ENCODE measurements around the gene CACNG4. TPM values are rescaled to one million over a fixed set of nuclear protein-coding genes. Genes with fewer than 3 reads are reported as not detected.
"Not testable (repeated sequence)": the region's sequence is repeated elsewhere in the genome, so short reads cannot be mapped to it uniquely, and the experiment has no call there.

The CACNG4 gene
- total RNA-seq, 1 donor from 2014 or later: not detected

DNA sequence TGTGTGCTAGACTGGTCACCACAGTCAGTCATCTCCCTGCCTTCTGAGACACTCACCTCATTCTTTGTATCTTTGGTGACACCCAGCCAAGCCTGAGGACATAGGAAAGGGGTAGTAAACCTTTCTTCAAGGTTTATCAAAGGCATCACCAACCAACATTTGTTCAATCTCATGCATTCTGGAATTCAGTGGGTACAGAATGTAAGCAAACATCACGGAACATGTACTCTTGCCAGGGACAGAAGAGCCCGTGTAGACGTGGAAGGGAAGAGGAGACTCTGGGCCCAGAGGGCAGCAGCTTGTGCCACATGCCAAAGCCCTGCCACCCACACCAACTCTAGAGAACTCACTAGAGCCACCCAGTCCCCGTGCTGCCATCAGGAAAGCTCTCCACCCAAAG is 4.4 kb downstream of the CACNG4 start:
- TF ChIP-seq, protein P1, sequence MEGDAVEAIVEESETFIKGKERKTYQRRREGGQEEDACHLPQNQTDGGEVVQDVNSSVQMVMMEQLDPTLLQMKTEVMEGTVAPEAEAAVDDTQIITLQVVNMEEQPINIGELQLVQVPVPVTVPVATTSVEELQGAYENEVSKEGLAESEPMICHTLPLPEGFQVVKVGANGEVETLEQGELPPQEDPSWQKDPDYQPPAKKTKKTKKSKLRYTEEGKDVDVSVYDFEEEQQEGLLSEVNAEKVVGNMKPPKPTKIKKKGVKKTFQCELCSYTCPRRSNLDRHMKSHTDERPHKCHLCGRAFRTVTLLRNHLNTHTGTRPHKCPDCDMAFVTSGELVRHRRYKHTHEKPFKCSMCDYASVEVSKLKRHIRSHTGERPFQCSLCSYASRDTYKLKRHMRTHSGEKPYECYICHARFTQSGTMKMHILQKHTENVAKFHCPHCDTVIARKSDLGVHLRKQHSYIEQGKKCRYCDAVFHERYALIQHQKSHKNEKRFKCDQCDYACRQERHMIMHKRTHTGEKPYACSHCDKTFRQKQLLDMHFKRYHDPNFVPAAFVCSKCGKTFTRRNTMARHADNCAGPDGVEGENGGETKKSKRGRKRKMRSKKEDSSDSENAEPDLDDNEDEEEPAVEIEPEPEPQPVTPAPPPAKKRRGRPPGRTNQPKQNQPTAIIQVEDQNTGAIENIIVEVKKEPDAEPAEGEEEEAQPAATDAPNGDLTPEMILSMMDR (IDR thresholded peaks at IDR 0.05; ENCODE audit: insufficient read depth, low read length, severe bottlenecking): no peak
- FAIRE-seq: no peak
- no peaks in the 10 kb centered on the region for H3K36me3 ChIP-seq (ENCODE audit: control insufficient read depth, insufficient read depth, low read length)
- DNase-seq (ENCODE audit: low read depth): no peak
- H3K27me3 ChIP-seq (ENCODE audit: control insufficient read depth, insufficient read depth, low read length): peaks cover 34% of the 10 kb centered on the region
- no peak overlapping the region for H3K4me3 ChIP-seq (ENCODE audit: low read depth, low read length)

DNA sequence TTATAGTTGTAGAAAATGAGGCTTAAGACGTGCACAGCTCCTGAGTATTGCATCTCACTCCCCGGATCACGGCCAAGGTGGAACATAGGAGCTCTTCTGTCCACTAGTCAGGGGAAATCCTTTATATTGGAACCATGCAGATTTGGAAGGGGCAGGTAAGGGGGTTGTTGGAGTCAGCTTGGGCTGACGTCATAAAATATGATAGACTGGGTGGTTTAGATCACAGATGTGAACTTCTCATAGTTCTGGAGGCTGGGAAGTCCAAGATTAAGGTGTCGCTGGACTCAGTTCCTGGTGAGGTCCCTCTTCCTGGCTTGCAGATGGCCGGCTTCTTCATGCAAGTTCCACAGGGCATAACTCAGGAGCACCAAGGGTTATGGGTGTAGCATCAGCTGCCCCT is 5.6 kb downstream of the CACNG4 start:
- Histone ChIP-seq H3K36me3 (ENCODE audit: control insufficient read depth, insufficient read depth, low read length) (no peaks in the 10 kb centered on the region), H3K4me3 (ENCODE audit: low read depth, low read length) (no peak overlapping the region), H3K27me3 (ENCODE audit: control insufficient read depth, insufficient read depth, low read length) (peaks cover 28% of the 10 kb centered on the region)
- FAIRE-seq (no peak), DNase-seq (ENCODE audit: low read depth) (no peak)
- TF ChIP-seq, protein P1 (IDR thresholded peaks at IDR 0.05; ENCODE audit: insufficient read depth, low read length, severe bottlenecking): no peak

DNA sequence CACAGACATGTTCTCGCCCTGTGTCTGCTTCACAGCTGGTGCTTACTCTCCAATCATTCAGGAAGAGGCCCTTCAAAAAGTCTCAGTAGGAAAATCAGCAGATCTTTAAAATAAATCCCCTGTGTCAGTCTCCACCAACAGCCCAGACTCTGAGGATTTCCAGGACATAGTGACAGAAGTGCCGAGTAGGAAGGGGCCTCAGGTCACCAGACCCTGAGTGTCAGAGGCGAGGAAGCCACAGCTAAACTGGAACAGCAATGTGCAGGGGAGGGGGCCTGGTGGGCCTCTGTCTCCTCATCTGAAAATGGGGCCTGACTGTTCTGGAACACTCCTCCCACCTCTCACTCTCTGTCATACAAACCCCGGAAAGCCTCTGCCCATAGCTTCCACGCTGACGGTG is 6.3 kb downstream of the CACNG4 start:
- TF ChIP-seq, protein P1 (IDR thresholded peaks at IDR 0.05; ENCODE audit: insufficient read depth, low read length, severe bottlenecking): no peak
- H3K27me3 ChIP-seq (ENCODE audit: control insufficient read depth, insufficient read depth, low read length): peaks cover 26% of the 10 kb centered on the region
- H3K4me3 ChIP-seq (ENCODE audit: low read depth, low read length): no peak overlapping the region
- FAIRE-seq (no peak), DNase-seq (ENCODE audit: low read depth) (no peak)
- no peaks in the 10 kb centered on the region for H3K36me3 ChIP-seq (ENCODE audit: control insufficient read depth, insufficient read depth, low read length)

DNA sequence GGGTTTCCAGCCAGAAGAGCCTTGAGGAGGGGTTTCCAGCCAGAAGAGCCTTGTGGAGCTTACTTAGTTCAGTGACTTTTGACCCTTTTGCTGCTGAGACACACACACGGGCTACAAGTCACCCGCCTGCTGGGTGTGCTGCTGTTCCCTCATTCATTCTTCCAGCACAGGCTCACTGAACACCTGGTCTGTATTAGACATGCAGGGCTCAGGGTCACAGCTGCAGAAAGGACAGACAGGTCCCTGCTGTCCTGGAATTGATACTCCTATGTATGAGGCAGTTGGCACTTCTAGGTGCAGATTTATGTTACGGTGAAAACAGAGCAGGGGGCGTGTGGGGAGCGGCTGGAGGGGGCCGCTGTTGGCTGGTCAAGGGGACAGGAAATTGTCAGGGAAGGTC is 6.8 kb downstream of the CACNG4 start:
- TF ChIP-seq, protein P1 (IDR thresholded peaks at IDR 0.05; ENCODE audit: insufficient read depth, low read length, severe bottlenecking): no peak
- H3K4me3 ChIP-seq (ENCODE audit: low read depth, low read length): no peak overlapping the region
- H3K27me3 ChIP-seq (ENCODE audit: control insufficient read depth, insufficient read depth, low read length): peaks cover 24% of the 10 kb centered on the region
- H3K36me3 ChIP-seq (ENCODE audit: control insufficient read depth, insufficient read depth, low read length): no peaks in the 10 kb centered on the region
- DNase-seq (ENCODE audit: low read depth) (no peak), FAIRE-seq (no peak)

DNA sequence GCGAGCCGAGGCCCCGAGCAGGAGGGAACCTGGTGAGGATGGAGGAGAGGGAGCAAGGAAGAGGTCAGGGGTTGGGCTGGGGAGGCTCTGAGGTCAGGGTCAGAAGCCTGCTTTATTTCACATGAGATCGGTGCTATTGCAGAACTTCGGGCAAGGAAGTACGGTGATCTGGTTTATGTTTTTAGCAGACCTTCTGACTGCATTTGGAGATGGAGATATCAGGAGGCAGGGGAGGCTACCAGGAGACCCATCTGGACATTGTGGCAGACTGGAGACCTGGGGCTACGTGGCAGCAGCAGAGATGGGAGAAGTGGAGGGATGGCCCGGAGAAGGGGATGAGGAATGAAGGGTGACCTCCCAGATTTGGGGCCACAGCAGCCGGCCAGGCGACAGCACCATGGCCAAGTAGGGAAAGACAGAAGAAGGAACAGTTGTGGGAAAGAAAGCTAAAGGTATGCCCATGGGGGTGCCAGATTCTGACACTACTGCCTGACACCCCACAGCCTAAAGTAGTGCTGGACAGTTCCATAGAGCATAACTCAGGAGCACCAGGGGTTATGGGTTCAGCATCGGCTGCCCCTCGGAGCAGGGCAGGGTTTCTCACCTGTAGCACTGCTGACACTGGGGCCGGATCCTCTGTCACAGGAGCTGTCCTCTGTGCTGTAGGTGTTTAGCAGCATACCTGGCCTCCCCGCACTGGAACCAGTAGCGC is 7.4 kb downstream of the CACNG4 start:
- H3K27me3 ChIP-seq (ENCODE audit: control insufficient read depth, insufficient read depth, low read length): peaks cover 17% of the 10 kb centered on the region
- no peaks in the 10 kb centered on the region for H3K36me3 ChIP-seq (ENCODE audit: control insufficient read depth, insufficient read depth, low read length)
- no peak overlapping the region for H3K4me3 ChIP-seq (ENCODE audit: low read depth, low read length)
- TF ChIP-seq, protein P1 (IDR thresholded peaks at IDR 0.05; ENCODE audit: insufficient read depth, low read length, severe bottlenecking): no peak
- FAIRE-seq: peak; percentile 81
- DNase-seq (ENCODE audit: low read depth): no peak

DNA sequence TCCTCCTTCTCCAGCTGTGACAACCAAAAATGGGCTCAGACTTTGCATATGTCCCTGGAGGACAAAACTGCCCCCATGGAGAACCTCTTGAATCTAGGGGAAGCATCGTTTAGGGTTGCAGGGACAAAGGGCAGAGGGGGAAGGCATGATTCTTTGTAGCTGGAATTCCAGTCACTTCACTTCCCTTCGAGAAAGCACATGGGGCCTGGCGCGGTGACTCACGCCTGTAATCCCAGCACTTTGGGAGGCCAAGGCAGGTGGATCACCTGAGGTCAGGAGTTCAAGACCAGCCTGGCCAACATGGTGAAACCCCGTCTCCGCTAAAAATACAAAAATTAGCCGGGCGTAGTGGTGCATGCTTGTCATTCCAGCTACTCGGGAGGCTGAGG is 7.9 kb downstream of the CACNG4 start:
- not testable (repeated sequence) for FAIRE-seq

More for the DNA sequence above, 7.9 kb downstream of the CACNG4 start:
- H3K36me3 ChIP-seq (ENCODE audit: control insufficient read depth, insufficient read depth, low read length); H3K4me3 ChIP-seq (ENCODE audit: low read depth, low read length); DNase-seq (ENCODE audit: low read depth): not testable (repeated sequence)
- H3K27me3 ChIP-seq (ENCODE audit: control insufficient read depth, insufficient read depth, low read length): peaks cover 13% of the 10 kb centered on the region
